ENCODE results near the gene CUL4B.

DNA sequence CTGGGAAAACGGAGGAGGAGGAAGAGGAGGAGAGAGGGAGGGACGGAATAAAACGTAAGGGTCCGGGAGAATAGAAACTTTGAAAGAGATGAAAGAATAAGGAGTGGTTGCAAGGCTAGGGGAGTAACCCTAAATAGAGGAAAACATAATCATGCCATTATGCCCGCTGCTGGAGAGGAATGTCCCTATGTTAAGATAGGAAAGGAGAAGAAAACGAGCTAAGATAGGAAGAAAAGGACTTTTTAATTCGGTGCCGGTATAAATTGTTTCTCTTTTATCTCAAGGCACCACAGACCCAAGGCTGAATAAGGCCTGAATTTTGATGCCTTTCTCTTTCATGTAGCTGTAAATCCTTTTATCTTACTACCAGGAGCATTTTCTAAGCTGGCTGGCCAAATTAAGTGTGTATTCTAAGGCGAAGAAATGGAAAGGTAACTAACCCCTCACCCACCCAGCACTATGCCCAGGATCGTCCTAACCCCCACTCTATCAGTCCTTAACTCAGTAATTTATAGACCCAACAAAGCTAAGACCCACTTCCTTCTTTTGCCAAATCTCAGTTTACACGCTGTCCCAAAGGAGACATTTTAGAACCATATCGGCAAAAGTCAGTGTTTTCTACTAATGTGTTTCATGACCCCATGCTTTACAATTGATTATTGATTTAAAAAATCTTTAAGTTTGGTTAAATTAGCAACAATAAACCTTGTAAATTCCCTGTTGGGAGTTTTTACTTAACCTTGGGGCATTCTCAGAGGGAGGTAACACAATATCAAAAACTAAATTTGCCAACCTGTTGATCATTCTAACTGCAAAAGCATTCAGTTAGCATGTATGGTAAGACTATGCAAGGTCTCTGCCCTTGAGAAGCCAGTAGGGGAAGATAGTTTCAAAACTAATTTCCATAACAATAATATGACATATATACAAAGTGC lies 1.1 kb upstream of the CUL4B start:
- no peak for TF ChIP-seq EP300 (IDR thresholded peaks at IDR 0.05)
- TF ChIP-seq, protein P1, sequence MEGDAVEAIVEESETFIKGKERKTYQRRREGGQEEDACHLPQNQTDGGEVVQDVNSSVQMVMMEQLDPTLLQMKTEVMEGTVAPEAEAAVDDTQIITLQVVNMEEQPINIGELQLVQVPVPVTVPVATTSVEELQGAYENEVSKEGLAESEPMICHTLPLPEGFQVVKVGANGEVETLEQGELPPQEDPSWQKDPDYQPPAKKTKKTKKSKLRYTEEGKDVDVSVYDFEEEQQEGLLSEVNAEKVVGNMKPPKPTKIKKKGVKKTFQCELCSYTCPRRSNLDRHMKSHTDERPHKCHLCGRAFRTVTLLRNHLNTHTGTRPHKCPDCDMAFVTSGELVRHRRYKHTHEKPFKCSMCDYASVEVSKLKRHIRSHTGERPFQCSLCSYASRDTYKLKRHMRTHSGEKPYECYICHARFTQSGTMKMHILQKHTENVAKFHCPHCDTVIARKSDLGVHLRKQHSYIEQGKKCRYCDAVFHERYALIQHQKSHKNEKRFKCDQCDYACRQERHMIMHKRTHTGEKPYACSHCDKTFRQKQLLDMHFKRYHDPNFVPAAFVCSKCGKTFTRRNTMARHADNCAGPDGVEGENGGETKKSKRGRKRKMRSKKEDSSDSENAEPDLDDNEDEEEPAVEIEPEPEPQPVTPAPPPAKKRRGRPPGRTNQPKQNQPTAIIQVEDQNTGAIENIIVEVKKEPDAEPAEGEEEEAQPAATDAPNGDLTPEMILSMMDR (IDR thresholded peaks at IDR 0.05), result no peak
- TF ChIP-seq POLR2A (IDR thresholded peaks at IDR 0.05), result no peak
- no peak for TF ChIP-seq POLR2AphosphoS5 (IDR thresholded peaks at IDR 0.05)
